Spinal cord (tissue), 10 donors: ENCODE results near the gene CACNA1A. TPM values are rescaled to one million over a fixed set of nuclear protein-coding genes. Genes with fewer than 3 reads are reported as not detected.

Experiments
- DNase-seq, 6 donors: peaks; one replicate each; pipeline versions ENCODE4 v3.0.0 to v3.0.0-alpha.2; 2013 to 2015; ENCODE audit warnings: low spot score in 6 of 6, low read depth in 4 of 6
- H3K27ac ChIP-seq: one replicate; pipeline ENCODE4 v1.5.1; 2013; ENCODE audit warnings: low read depth, low read length, control low read depth
- H3K27me3 ChIP-seq: one replicate; pipeline ENCODE4 v1.6.1; 2013; ENCODE audit warnings: low read length; ENCODE audit not compliant: control insufficient read depth, insufficient read depth
- H3K36me3 ChIP-seq: one replicate; pipeline ENCODE4 v1.6.1; 2013; ENCODE audit warnings: low read length; ENCODE audit not compliant: control insufficient read depth, insufficient read depth
- H3K4me1 ChIP-seq: one replicate; pipeline ENCODE4 v1.6.1; 2013; ENCODE audit warnings: low read length; ENCODE audit not compliant: control insufficient read depth, insufficient read depth
- H3K4me3 ChIP-seq: one replicate; pipeline ENCODE4 v1.5.1; 2013; ENCODE audit warnings: low read depth, low read length, control low read depth
- H3K9me3 ChIP-seq: one replicate; pipeline ENCODE4 v1.6.1; 2013; ENCODE audit warnings: low read length; ENCODE audit not compliant: control insufficient read depth, insufficient read depth
- WGBS: methylation state at CpG from one replicate; pipeline ENCODE4 v1.1.5; 2013; ENCODE audit warnings: missing lambda C conversion rate; ENCODE audit not compliant: insufficient coverage; 5-methylcytosine and 5-hydroxymethylcytosine counted together
- long read RNA-seq, 4 donors: transcript quantifications; one replicate each; lab custom pipeline, GENCODE V29; 2026
- polyA plus RNA-seq, 2 donors: library from polyadenylated mRNA; unstranded; fragments of 120-200 nt; gene quantifications; one replicate each; pipeline ENCODE4 v1.2.1, GENCODE V29; 2013; ENCODE audit not compliant: insufficient read length in 2 of 2
- total RNA-seq, 2 donors: library from RNA; depleted of rRNA in 1 of 2; stranded (reverse); fragments of 120-200 nt in 1 of 2; fragments of >200 nt in 1 of 2; gene quantifications; one replicate each; pipeline versions ENCODE4 v1.2.3 to v1.2.4, GENCODE V29; 2013 to 2014
- donor health status: healthy.

The CACNA1A gene
- total RNA-seq: 10 to 100 TPM; 39.8 to 56.7 TPM
- polyA plus RNA-seq: 100 to 1,000 TPM in 1 of 2 donors, 10 to 100 TPM in 1; 76.7 to 116 TPM
- long read RNA-seq, donor 1, transcript CACNA1A-229 (1 exons, 740 nt): major isoform, 7 of 11 reads
- long read RNA-seq, donor 1, partial matches to known transcripts: 0 of 11 reads
- long read RNA-seq, donor 1, other reads (novel, unspliced or antisense): 0 of 11 reads
- long read RNA-seq, donor 2, transcript CACNA1A-229 (1 exons, 740 nt): major isoform, 5 of 7 reads
- long read RNA-seq, donor 2, partial matches to known transcripts: 0 of 7 reads
- long read RNA-seq, donor 2, other reads (novel, unspliced or antisense): 0 of 7 reads
- long read RNA-seq, donor 3, partial matches to known transcripts: 0 of 7 reads
- long read RNA-seq, donor 3, other reads (novel, unspliced or antisense): 0 of 7 reads
- long read RNA-seq, donor 4, partial matches to known transcripts: 16 of 25 reads
- long read RNA-seq, donor 4, other reads (novel, unspliced or antisense): 7 of 25 reads

DNA sequence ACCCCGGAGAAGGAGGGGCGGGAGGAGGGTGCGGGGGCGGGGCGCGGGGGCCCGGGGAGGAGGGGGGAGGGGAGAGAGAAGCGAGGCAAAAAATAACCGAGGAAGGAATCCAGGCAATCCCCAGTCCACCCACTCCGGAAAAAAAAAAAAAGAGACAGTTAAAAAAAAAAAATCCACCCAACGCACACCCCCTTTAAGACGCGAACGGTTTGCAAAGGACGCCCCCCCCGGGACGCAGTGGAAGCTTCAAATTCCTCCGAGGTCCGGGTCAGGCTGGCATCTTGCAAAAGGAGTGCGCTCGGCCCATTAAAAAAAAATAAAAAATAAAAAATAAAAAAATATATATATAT lies at the start of gene CACNA1A:
Gene CACNA1A (minus strand): TSS at position 9 of the 350 bp plus-strand sequence. CDS start 255 bp downstream, outside the sequence.
- Histone ChIP-seq H3K4me3 (peak within 1 kb of the TSS; percentile 35), H3K9me3 (no peaks in the 10 kb centered on the region), H3K4me1 (peaks cover 13% of the 10 kb centered on the region), H3K27me3 (peaks cover 12% of the 10 kb centered on the region), H3K27ac (no peak within 1 kb of the TSS), H3K36me3 (no peaks in the 10 kb centered on the region)
- DNase-seq: peak in 4 of 6 donors; percentile 12 to 88 (median 43)
- no CpG with 5 or more reads among the region's 21 CpGs for WGBS

- Histone ChIP-seq H3K4me3 (no peak overlapping the region), H3K9me3 (no peaks in the 10 kb centered on the region), H3K36me3 (no peaks in the 10 kb centered on the region), H3K4me1 (no peaks in the 10 kb centered on the region), H3K27ac (no peak overlapping the region), H3K27me3 (no peaks in the 10 kb centered on the region)
- WGBS: 30% methylated on average over 2 of the region's 10 CpGs
- peak in 1 of 6 donors; percentile 88 for DNase-seq
These were observed 48.4 kb upstream of the CACNA1A start for GRCh38 chr19:13554506-13555240.

GRCh38 chr19:13553880-13554400 lies 47.7 kb upstream of the CACNA1A start:
- Histone ChIP-seq H3K27ac (no peak overlapping the region), H3K4me1 (no peaks in the 10 kb centered on the region), H3K36me3 (no peaks in the 10 kb centered on the region), H3K27me3 (no peaks in the 10 kb centered on the region), H3K4me3 (no peak overlapping the region), H3K9me3 (no peaks in the 10 kb centered on the region)
- WGBS: 92% methylated on average over 2 of the region's 2 CpGs
- DNase-seq: no peak

- WGBS: no CpG with 5 or more reads among the region's 3 CpGs
- no peak overlapping the region for H3K27ac ChIP-seq
These were observed 41.9 kb upstream of the CACNA1A start for GRCh38 chr19:13548131-13548530.

DNA sequence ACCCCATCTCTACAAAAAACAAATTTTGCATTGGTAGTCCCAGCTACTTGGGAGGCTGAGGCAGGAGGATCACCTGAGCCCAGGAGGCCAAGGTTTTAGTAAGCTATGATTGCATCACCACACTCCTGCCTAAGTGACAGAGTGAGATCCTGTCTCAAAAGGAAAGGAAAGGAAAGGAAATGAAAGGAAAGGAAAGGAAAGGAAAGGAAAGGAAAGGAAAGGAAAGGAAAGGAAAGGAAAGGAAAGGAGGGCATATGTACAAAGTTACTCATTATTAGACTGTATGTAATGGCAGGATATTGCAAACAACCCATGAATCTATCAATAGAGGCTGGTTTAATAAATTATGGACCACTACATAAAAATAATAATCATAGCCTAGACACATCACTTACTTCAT lies 40.8 kb upstream of the CACNA1A start:
- H3K27me3 ChIP-seq: no peaks in the 10 kb centered on the region
- no peaks in the 10 kb centered on the region for H3K9me3 ChIP-seq
- no peak overlapping the region for H3K4me3 ChIP-seq
- DNase-seq: no peak
- peaks cover 2% of the 10 kb centered on the region for H3K4me1 ChIP-seq
- no peaks in the 10 kb centered on the region for H3K36me3 ChIP-seq
- H3K27ac ChIP-seq: no peak overlapping the region

More at GRCh38 chr19:13548131-13548530, 41.9 kb upstream of the CACNA1A start:
- Histone ChIP-seq H3K4me1 (no peaks in the 10 kb centered on the region), H3K9me3 (no peaks in the 10 kb centered on the region), H3K36me3 (no peaks in the 10 kb centered on the region), H3K4me3 (no peak overlapping the region), H3K27me3 (no peaks in the 10 kb centered on the region)
- peak in 1 of 6 donors; percentile 64 for DNase-seq

- no peak overlapping the region for H3K4me3 ChIP-seq
- no peaks in the 10 kb centered on the region for H3K36me3 ChIP-seq
- no peaks in the 10 kb centered on the region for H3K27me3 ChIP-seq
- no peaks in the 10 kb centered on the region for H3K9me3 ChIP-seq
- H3K4me1 ChIP-seq: peaks cover 2% of the 10 kb centered on the region
- H3K27ac ChIP-seq: no peak overlapping the region
- no peak for DNase-seq
- WGBS: no CpG with 5 or more reads among the region's 2 CpGs
These were observed 38.1 kb upstream of the CACNA1A start for GRCh38 chr19:13544423-13544822.

- Histone ChIP-seq H3K36me3 (no peaks in the 10 kb centered on the region), H3K27ac (no peak overlapping the region), H3K4me3 (no peak overlapping the region), H3K27me3 (no peaks in the 10 kb centered on the region), H3K9me3 (no peaks in the 10 kb centered on the region), H3K4me1 (peaks cover 2% of the 10 kb centered on the region)
- 87% methylated on average over 1 of the region's 1 CpG for WGBS
- no peak for DNase-seq
These were observed 35.3 kb upstream of the CACNA1A start for GRCh38 chr19:13541554-13541953.

GRCh38 chr19:13539332-13539731 lies 33.1 kb upstream of the CACNA1A start:
- no CpG with 5 or more reads among the region's 1 CpG for WGBS
- H3K9me3 ChIP-seq: no peaks in the 10 kb centered on the region
- no peak overlapping the region for H3K4me3 ChIP-seq
- H3K27ac ChIP-seq: no peak overlapping the region
- H3K36me3 ChIP-seq: no peaks in the 10 kb centered on the region
- H3K4me1 ChIP-seq: peaks cover 2% of the 10 kb centered on the region
- no peaks in the 10 kb centered on the region for H3K27me3 ChIP-seq
- DNase-seq: no peak

DNA sequence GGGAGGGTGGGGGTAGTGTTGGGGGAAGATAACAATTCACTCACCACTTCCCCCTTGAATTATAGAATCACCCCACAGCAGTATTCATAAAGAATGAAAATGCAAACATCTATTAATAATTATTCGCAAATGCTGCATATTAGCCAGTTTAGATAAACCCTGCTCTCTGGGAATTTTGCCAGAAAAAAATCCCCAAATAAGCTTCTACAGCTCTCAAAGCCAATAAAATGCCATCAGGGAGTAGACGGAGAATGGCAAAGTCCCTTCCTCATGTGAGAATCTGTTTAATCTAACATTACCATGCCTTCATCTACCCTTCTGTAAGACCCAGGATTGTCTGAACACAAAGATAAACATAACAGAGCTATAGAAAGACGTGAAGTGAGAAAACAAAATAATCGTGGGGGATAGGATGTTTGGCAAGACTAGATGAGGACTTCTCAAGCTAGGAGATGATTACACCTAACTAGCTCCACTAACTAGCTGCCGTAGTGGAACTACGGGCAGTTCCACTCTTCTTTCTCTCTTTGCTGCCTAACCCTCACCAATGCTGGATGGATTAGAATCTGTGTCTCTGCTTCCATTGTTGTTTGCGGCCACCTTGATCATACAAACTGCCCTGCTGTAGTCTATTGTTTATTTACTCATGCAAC lies 32.4 kb upstream of the CACNA1A start:
- Histone ChIP-seq H3K4me3 (no peak overlapping the region), H3K27me3 (no peaks in the 10 kb centered on the region), H3K9me3 (no peaks in the 10 kb centered on the region), H3K4me1 (peaks cover 2% of the 10 kb centered on the region), H3K36me3 (no peaks in the 10 kb centered on the region), H3K27ac (no peak overlapping the region)
- 100% methylated on average over 1 of the region's 7 CpGs for WGBS
- DNase-seq: peak in 1 of 6 donors; percentile 81
